Loucy (cell line): ENCODE results near the gene KDM5A.

Experiments used
- H2AFZ ChIP-seq: fragments of 200-600 bp; sonication (generic); 2 replicates; pipeline ENCODE4 v1.6.0; 2016; ENCODE audit warnings: antibody characterized with exemption, mild to moderate bottlenecking, low read length, moderate library complexity
- H3F3A ChIP-seq: fragments of 200-600 bp; 2 replicates; pipeline ENCODE4 v1.6.0; 2016; ENCODE audit warnings: antibody characterized with exemption, low read depth, mild to moderate bottlenecking
- H3K27me3 ChIP-seq: fragments of 200-600 bp; sonication (generic); 2 replicates; pipeline ENCODE4 v1.6.1; 2014; ENCODE audit warnings: low read length, mild to moderate bottlenecking; ENCODE audit not compliant: insufficient read depth, poor library complexity, severe bottlenecking
- H3K36me3 ChIP-seq: fragments of 200-600 bp; sonication (generic); 2 replicates; pipeline ENCODE4 v1.6.1; 2016; ENCODE audit warnings: low read length; ENCODE audit not compliant: insufficient read depth
- H3K4me1 ChIP-seq: fragments of 200-600 bp; sonication (generic); 2 replicates; pipeline ENCODE4 v1.5.1; 2014; ENCODE audit warnings: low read length, mild to moderate bottlenecking; ENCODE audit not compliant: insufficient read depth, poor library complexity, severe bottlenecking
- H3K4me2 ChIP-seq: fragments of 200-600 bp; sonication (generic); 2 replicates; pipeline ENCODE4 v1.6.0; 2014; ENCODE audit warnings: antibody characterized with exemption, low read length, low read depth, mild to moderate bottlenecking; ENCODE audit not compliant: poor library complexity, severe bottlenecking
- H3K4me3 ChIP-seq: fragments of 200-600 bp; sonication (generic); 2 replicates; pipeline ENCODE4 v1.5.1; 2014; ENCODE audit warnings: low read length, mild to moderate bottlenecking, mixed read lengths; ENCODE audit not compliant: poor library complexity, severe bottlenecking
- H3K79me2 ChIP-seq: fragments of 200-600 bp; sonication (generic); 2 replicates; pipeline ENCODE4 v1.6.1; 2014; ENCODE audit warnings: low read length; ENCODE audit not compliant: insufficient read depth
- H3K9ac ChIP-seq: fragments of 200-600 bp; sonication (generic); 2 replicates; pipeline ENCODE4 v1.6.0; 2014; ENCODE audit warnings: mild to moderate bottlenecking, low read depth, low read length, moderate library complexity; ENCODE audit not compliant: poor library complexity, severe bottlenecking
- H3K9me2 ChIP-seq: fragments of 200-600 bp; sonication (generic); replicated peaks from 2 replicates; pipeline ENCODE4 v1.6.1; 2016; ENCODE audit warnings: low read depth, low read length, mixed read lengths
- H3K9me3 ChIP-seq: fragments of 200-600 bp; sonication (generic); 2 replicates; pipeline ENCODE4 v1.6.1; 2014; ENCODE audit warnings: mild to moderate bottlenecking, antibody characterized with exemption, low read length, low read depth; ENCODE audit not compliant: insufficient read depth
- H4K20me1 ChIP-seq: fragments of 200-600 bp; sonication (generic); 2 replicates; pipeline ENCODE4 v1.6.0; 2014; ENCODE audit warnings: antibody characterized with exemption, low read length, mild to moderate bottlenecking; ENCODE audit not compliant: insufficient read depth, poor library complexity, severe bottlenecking
- CTCF ChIP-seq: fragments of 200-600 bp; sonication (generic); conservative IDR thresholded peaks from 2 replicates; pipeline ENCODE4 v1.5.1; 2014; ENCODE audit warnings: mild to moderate bottlenecking, antibody characterized with exemption, low read length
- EZH2phosphoT487 ChIP-seq: fragments of 200-600 bp; IDR thresholded peaks from 2 replicates; pipeline ENCODE4 v1.6.1; 2018; ENCODE audit warnings: antibody characterized with exemption, mild to moderate bottlenecking, moderate library complexity, borderline replicate concordance

The KDM5A gene

GRCh38 chr12:233615-233968 is 155.5 kb downstream of the KDM5A start:
- no peaks in the 10 kb centered on the region for H3F3A ChIP-seq

GRCh38 chr12:232731-233614 is 156.1 kb downstream of the KDM5A start:
- H3K4me2 ChIP-seq, result no peak overlapping the region

More at GRCh38 chr12:233615-233968, 155.5 kb downstream of the KDM5A start:
- Histone ChIP-seq H3K79me2 (no peaks in the 10 kb centered on the region), H3K4me3 (no peak overlapping the region), H3K4me2 (no peak overlapping the region), H3K9me3 (peaks cover 13% of the 10 kb centered on the region; the same call in 1 of the 2 replicates), H3K9me2 (no peaks in the 10 kb centered on the region), H3K27me3 (no peaks in the 10 kb centered on the region), H3K9ac (no peak overlapping the region), H2AFZ (no peak overlapping the region), H3K36me3 (0 out of 2 replicates have a peak, but pooled peaks cover 3% of the 10 kb centered on the region), H4K20me1 (no peaks in the 10 kb centered on the region), H3K4me1 (peaks cover 12% of the 10 kb centered on the region)
- TF ChIP-seq CTCF, result no peak
- TF ChIP-seq EZH2phosphoT487, result no peak

GRCh38 chr12:230925-231671 is 158.0 kb downstream of the KDM5A start:
- no peak overlapping the region for H3K4me3 ChIP-seq
- H3K4me2 ChIP-seq, result no peak overlapping the region
- H4K20me1 ChIP-seq, result no peaks in the 10 kb centered on the region
- no peak overlapping the region for H3K9ac ChIP-seq
- no peak for TF ChIP-seq EZH2phosphoT487
- no peak for TF ChIP-seq CTCF
- no peaks in the 10 kb centered on the region for H3F3A ChIP-seq
- peaks cover 7% of the 10 kb centered on the region; the same call in 1 of the 2 replicates for H3K9me3 ChIP-seq
- H3K27me3 ChIP-seq, result no peaks in the 10 kb centered on the region
- H3K79me2 ChIP-seq, result no peaks in the 10 kb centered on the region
- H2AFZ ChIP-seq, result no peak overlapping the region
- H3K4me1 ChIP-seq, result peaks cover 12% of the 10 kb centered on the region
- no peaks in the 10 kb centered on the region for H3K36me3 ChIP-seq
- no peaks in the 10 kb centered on the region for H3K9me2 ChIP-seq

More at GRCh38 chr12:232731-233614, 156.1 kb downstream of the KDM5A start:
- no peak overlapping the region for H3K4me3 ChIP-seq
- peaks cover 13% of the 10 kb centered on the region; the same call in 1 of the 2 replicates for H3K9me3 ChIP-seq
- no peaks in the 10 kb centered on the region for H4K20me1 ChIP-seq
- no peaks in the 10 kb centered on the region for H3K27me3 ChIP-seq
- no peaks in the 10 kb centered on the region for H3F3A ChIP-seq
- H3K9me2 ChIP-seq, result no peaks in the 10 kb centered on the region
- H3K36me3 ChIP-seq, result 0 out of 2 replicates have a peak, but pooled peaks cover 3% of the 10 kb centered on the region
- peaks cover 12% of the 10 kb centered on the region for H3K4me1 ChIP-seq
- no peak overlapping the region for H2AFZ ChIP-seq
- H3K79me2 ChIP-seq, result no peaks in the 10 kb centered on the region
- no peak for TF ChIP-seq EZH2phosphoT487
- TF ChIP-seq CTCF, result no peak
- no peak overlapping the region for H3K9ac ChIP-seq
